Measurements from ENCODE around the gene MSI2. TPM values are rescaled to one million over a fixed set of nuclear protein-coding genes. Genes with fewer than 3 reads are reported as not detected.

The MSI2 gene
- total RNA-seq, 1 donor from 2014 or later = 67.9 TPM

DNA sequence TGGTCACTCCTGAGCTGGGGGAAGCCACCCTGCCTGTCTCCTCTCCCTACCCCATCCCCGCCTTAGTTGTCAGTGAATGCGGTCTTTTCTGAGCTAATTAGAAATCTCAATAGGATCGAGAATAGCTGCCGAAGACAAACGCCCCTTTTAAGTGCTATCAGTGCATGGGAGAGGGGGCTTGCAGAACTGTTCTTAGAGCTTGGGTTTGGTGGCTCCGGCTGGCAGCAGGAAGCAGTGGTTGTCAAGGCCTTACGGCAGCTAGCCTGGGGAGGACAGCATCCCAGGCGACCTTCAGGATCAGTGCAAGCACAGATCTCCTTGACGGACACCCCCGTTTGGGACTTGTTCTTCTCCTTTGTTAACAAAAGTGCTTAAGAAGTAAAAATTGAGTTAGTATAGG lies 293.7 kb downstream of the MSI2 start:
- no peak overlapping the region for H2AFZ ChIP-seq (ENCODE audit: low read depth, low read length)
- H3K4me3 ChIP-seq (ENCODE audit: insufficient read depth, low read depth, low read length) = no peak overlapping the region
- H3K9ac ChIP-seq (ENCODE audit: low read length) = no peak overlapping the region
- FAIRE-seq (no peak), DNase-seq (ENCODE audit: low read depth) (no peak)
- no peak for TF ChIP-seq EZH2 (IDR thresholded peaks at IDR 0.05; ENCODE audit: insufficient read depth, low read length)
- TF ChIP-seq, protein P1, sequence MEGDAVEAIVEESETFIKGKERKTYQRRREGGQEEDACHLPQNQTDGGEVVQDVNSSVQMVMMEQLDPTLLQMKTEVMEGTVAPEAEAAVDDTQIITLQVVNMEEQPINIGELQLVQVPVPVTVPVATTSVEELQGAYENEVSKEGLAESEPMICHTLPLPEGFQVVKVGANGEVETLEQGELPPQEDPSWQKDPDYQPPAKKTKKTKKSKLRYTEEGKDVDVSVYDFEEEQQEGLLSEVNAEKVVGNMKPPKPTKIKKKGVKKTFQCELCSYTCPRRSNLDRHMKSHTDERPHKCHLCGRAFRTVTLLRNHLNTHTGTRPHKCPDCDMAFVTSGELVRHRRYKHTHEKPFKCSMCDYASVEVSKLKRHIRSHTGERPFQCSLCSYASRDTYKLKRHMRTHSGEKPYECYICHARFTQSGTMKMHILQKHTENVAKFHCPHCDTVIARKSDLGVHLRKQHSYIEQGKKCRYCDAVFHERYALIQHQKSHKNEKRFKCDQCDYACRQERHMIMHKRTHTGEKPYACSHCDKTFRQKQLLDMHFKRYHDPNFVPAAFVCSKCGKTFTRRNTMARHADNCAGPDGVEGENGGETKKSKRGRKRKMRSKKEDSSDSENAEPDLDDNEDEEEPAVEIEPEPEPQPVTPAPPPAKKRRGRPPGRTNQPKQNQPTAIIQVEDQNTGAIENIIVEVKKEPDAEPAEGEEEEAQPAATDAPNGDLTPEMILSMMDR (IDR thresholded peaks at IDR 0.05; ENCODE audit: insufficient read depth, low read depth, low read length) = no peak
- H3K9me3 Mint-ChIP-seq (ENCODE audit: unreplicated experiment) = peaks cover 2% of the 10 kb centered on the region
- peaks cover 23% of the 10 kb centered on the region for H3K4me1 Mint-ChIP-seq (ENCODE audit: low read depth, unreplicated experiment)
- no peak overlapping the region for H3K27ac Mint-ChIP-seq (ENCODE audit: unreplicated experiment)
- no peaks in the 10 kb centered on the region for H3K9me3 ChIP-seq (ENCODE audit: insufficient read depth, low read depth, low read length)
- H3K4me1 ChIP-seq (ENCODE audit: insufficient read depth, low read length) = peaks cover 33% of the 10 kb centered on the region
- H3K4me2 ChIP-seq (ENCODE audit: low read length) = no peak overlapping the region
- H3K36me3 Mint-ChIP-seq (ENCODE audit: low read depth, unreplicated experiment) = peaks cover 8% of the 10 kb centered on the region
- H3K4me3 Mint-ChIP-seq (ENCODE audit: unreplicated experiment) = no peak overlapping the region
- no peaks in the 10 kb centered on the region for H3K27me3 Mint-ChIP-seq (ENCODE audit: low read depth, unreplicated experiment)
- no peaks in the 10 kb centered on the region for H3K27me3 ChIP-seq (ENCODE audit: insufficient read depth, low read length)
- peaks cover 2% of the 10 kb centered on the region for H3K79me2 ChIP-seq (ENCODE audit: insufficient read depth, low read length)
- H3K27ac ChIP-seq (ENCODE audit: low read depth, low read length) = no peak overlapping the region
- H4K20me1 ChIP-seq (ENCODE audit: insufficient read depth, low read length) = peaks cover 8% of the 10 kb centered on the region
- no peaks in the 10 kb centered on the region for H3K36me3 ChIP-seq (ENCODE audit: insufficient read depth, low read length)

DNA sequence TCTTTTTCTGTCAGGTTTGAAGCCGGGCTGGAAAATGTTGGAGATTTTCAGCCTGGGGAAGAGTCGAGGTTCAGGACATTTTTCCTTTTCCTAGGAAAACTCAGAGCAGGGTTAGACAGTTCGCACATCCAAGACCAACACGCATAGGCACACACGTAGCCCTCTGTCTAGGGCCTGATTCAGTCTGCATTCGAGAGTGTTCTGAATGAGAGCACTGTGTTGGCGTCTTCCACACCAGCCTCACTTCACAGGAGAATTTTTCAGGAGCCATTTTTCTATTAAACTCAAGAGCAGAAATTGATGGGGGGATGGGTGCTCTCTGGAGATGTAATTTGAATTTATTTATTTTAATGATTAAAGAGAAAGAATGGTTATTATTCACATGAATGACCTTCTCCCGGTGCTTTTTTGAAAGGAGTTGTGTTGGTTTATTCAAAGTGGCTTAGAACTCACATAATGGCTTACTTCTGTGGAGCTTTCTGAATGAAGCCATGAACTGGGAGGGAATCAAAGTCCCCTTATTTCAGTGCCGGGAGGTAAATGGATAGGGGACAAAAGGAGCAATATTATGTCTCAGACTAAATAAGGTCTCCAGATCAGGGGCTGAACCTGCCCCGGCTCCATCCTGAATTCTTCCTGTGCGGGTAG lies 294.5 kb downstream of the MSI2 start:
- peaks cover 33% of the 10 kb centered on the region for H3K4me1 ChIP-seq (ENCODE audit: insufficient read depth, low read length)
- no peak overlapping the region for H2AFZ ChIP-seq (ENCODE audit: low read depth, low read length)
- no peaks in the 10 kb centered on the region for H3K9me3 ChIP-seq (ENCODE audit: insufficient read depth, low read depth, low read length)
- Mint-ChIP-seq H3K9me3 (ENCODE audit: unreplicated experiment) (peaks cover 2% of the 10 kb centered on the region), H3K4me1 (ENCODE audit: low read depth, unreplicated experiment) (peaks cover 23% of the 10 kb centered on the region), H3K27ac (ENCODE audit: unreplicated experiment) (no peak overlapping the region), H3K27me3 (ENCODE audit: low read depth, unreplicated experiment) (no peaks in the 10 kb centered on the region), H3K4me3 (ENCODE audit: unreplicated experiment) (no peak overlapping the region), H3K36me3 (ENCODE audit: low read depth, unreplicated experiment) (peaks cover 8% of the 10 kb centered on the region)
- H3K9ac ChIP-seq (ENCODE audit: low read length) = no peak overlapping the region
- H3K4me2 ChIP-seq (ENCODE audit: low read length) = no peak overlapping the region
- peaks cover 13% of the 10 kb centered on the region for H4K20me1 ChIP-seq (ENCODE audit: insufficient read depth, low read length)
- peaks cover 2% of the 10 kb centered on the region for H3K79me2 ChIP-seq (ENCODE audit: insufficient read depth, low read length)
- no peaks in the 10 kb centered on the region for H3K36me3 ChIP-seq (ENCODE audit: insufficient read depth, low read length)
- DNase-seq (ENCODE audit: low read depth) (no peak), FAIRE-seq (no peak)
- no peak overlapping the region for H3K27ac ChIP-seq (ENCODE audit: low read depth, low read length)
- TF ChIP-seq EZH2 (IDR thresholded peaks at IDR 0.05; ENCODE audit: insufficient read depth, low read length) = no peak
- TF ChIP-seq, protein P1 (IDR thresholded peaks at IDR 0.05; ENCODE audit: insufficient read depth, low read depth, low read length) = no peak
- H3K4me3 ChIP-seq (ENCODE audit: insufficient read depth, low read depth, low read length) = no peak overlapping the region
- no peaks in the 10 kb centered on the region for H3K27me3 ChIP-seq (ENCODE audit: insufficient read depth, low read length)

DNA sequence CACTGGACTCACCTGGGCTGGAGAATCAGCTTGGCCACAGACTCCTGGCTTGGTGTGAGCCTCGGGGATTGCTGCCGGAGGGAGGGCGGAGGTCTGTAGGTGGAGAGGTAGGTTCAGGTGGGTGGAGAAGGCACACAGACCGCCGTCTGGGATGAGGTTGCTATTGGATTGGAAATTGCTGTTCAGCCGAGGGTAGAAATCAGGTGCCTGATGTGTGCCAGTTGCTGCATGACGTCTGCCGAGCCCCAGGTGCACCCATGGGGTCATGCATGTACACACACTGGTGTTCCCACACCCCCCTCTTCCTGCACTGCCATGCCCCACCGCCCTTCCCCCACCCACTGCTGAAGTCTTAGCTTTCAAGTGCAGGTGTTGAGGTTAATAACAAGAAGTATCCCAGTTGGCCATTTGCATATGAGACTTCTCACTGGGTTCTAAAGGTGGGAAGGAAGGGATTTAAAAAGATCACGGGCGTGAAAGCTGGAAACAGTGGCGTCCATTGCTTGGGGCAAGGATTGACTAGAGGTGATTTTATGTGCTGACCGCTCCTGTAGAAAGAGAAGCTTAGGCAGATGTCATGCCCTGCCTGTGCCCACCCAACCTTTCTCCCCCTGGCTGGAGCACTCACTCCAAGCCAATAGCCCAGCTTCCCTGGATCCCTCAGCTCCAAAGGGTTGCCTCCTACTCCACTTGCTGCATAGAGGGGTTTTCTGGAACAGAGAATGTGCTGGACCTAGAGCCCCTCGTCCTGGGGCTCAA lies 295.2 kb downstream of the MSI2 start:
- H3K27me3 ChIP-seq (ENCODE audit: insufficient read depth, low read length) = no peaks in the 10 kb centered on the region
- H3K9me3 ChIP-seq (ENCODE audit: insufficient read depth, low read depth, low read length) = no peaks in the 10 kb centered on the region
- no peak overlapping the region for H3K4me3 ChIP-seq (ENCODE audit: insufficient read depth, low read depth, low read length)
- H3K4me1 Mint-ChIP-seq (ENCODE audit: low read depth, unreplicated experiment) = peaks cover 23% of the 10 kb centered on the region
- H3K9me3 Mint-ChIP-seq (ENCODE audit: unreplicated experiment) = peaks cover 2% of the 10 kb centered on the region
- no peaks in the 10 kb centered on the region for H3K36me3 ChIP-seq (ENCODE audit: insufficient read depth, low read length)
- no peak overlapping the region for H2AFZ ChIP-seq (ENCODE audit: low read depth, low read length)
- H3K79me2 ChIP-seq (ENCODE audit: insufficient read depth, low read length) = peaks cover 2% of the 10 kb centered on the region
- H3K27me3 Mint-ChIP-seq (ENCODE audit: low read depth, unreplicated experiment) = no peaks in the 10 kb centered on the region
- peaks cover 33% of the 10 kb centered on the region for H3K4me1 ChIP-seq (ENCODE audit: insufficient read depth, low read length)
- H3K4me3 Mint-ChIP-seq (ENCODE audit: unreplicated experiment) = no peak overlapping the region
- peaks cover 15% of the 10 kb centered on the region for H4K20me1 ChIP-seq (ENCODE audit: insufficient read depth, low read length)
- H3K27ac ChIP-seq (ENCODE audit: low read depth, low read length) = no peak overlapping the region
- FAIRE-seq (no peak), DNase-seq (ENCODE audit: low read depth) (no peak)
- no peak for TF ChIP-seq EZH2 (IDR thresholded peaks at IDR 0.05; ENCODE audit: insufficient read depth, low read length)
- TF ChIP-seq, protein P1 (IDR thresholded peaks at IDR 0.05; ENCODE audit: insufficient read depth, low read depth, low read length) = no peak
- H3K36me3 Mint-ChIP-seq (ENCODE audit: low read depth, unreplicated experiment) = peaks cover 6% of the 10 kb centered on the region
- H3K4me2 ChIP-seq (ENCODE audit: low read length) = no peak overlapping the region
- no peak overlapping the region for H3K27ac Mint-ChIP-seq (ENCODE audit: unreplicated experiment)
- no peak overlapping the region for H3K9ac ChIP-seq (ENCODE audit: low read length)
